HG03066 (cell line): Measurements from ENCODE around the gene TBX3.

Source experiments
- ATAC-seq: cut with Tn5 transposase; IDR thresholded peaks from one replicate; pipeline ENCODE4 v1.9.1; 2021; ENCODE audit warnings: low read depth; ENCODE audit not compliant: unreplicated experiment

Gene TBX3

GRCh38 chr12:114697243-114697716 is 13.3 kb upstream of the TBX3 start:
- no peak for ATAC-seq

DNA sequence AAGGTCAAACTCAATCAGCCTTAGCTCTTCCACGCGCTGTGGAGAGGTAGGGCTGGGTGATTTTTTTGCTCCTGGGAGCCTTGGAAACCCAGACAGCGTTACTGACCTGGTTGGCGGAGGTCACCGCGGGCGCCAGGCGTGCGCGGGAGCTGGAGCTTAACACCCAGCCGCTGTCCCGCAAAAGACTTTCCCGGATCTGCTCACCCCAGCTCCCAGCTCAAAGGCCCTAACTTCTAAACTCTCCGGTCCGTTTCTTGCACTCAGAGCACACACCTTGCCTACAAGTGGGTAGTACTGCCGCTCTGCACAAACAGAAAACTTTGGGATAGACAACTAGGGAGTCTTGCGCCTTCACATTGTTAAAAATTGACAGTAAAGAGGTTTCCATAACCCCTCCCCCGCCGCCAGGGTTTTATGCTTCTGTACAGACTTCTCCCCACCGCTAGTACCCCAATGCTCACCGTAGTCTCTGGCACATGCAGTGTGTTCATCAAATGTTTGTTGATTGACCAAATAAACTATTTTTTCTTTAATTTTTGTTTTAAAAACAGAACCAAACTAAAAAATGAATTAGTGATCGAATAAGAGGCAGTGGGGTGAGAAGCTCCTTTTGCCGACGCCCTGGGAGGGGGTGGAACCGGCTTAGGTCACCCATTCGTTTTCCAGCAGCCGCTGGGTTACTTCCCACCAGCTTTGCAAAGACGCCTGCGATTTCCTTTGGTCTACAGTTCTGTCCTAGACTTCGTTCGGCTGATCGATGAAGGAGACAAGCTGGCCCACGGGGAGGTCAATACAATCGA is 12.7 kb upstream of the TBX3 start:
- ATAC-seq: no peak

GRCh38 chr12:114695305-114695592 is 11.3 kb upstream of the TBX3 start:
- no peak for ATAC-seq

GRCh38 chr12:114694436-114695304 is 10.7 kb upstream of the TBX3 start:
- no peak for ATAC-seq

DNA sequence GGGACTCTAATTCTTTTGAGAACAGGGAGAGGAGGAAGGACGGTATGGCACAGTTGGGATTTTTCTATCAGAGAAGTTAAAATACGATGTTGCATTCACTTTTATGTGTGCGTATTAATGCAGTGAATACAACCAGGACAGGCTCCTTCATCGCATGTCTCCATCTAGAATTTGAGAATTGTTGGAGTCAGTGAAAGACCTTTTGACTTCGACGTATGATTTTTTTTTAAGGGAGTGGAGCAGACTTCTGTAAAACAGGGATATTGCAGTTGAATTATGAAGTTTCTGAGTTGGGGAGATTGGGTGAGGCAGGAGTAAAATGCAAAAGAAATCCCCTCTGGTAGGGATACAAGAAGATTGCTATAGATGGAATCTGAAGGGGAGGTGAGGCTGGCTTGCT is 9.6 kb upstream of the TBX3 start:
- no peak for ATAC-seq

DNA sequence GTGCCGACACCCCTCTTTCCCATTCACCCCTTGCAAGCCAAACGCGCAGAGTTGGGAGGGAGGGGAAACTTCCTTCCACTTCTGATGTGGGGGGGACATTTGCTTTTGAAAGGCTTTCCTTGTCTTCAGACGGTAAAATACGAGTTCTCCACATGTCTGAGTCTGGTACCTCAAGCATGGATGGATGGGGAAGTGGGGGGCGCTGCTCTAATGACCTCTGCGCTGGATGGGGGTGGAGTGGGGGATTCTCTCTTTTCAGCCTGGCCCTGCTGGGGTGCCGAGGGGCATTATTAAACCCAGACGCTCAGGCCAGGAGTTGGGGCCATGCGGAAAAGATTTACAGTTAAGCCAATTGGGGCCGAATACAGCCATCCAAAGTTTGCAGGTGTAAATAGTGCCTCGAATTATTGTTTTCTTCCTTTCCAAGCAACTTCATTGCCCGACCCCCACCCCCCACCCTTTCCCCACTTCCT is 9.1 kb upstream of the TBX3 start:
- ATAC-seq: no peak

DNA sequence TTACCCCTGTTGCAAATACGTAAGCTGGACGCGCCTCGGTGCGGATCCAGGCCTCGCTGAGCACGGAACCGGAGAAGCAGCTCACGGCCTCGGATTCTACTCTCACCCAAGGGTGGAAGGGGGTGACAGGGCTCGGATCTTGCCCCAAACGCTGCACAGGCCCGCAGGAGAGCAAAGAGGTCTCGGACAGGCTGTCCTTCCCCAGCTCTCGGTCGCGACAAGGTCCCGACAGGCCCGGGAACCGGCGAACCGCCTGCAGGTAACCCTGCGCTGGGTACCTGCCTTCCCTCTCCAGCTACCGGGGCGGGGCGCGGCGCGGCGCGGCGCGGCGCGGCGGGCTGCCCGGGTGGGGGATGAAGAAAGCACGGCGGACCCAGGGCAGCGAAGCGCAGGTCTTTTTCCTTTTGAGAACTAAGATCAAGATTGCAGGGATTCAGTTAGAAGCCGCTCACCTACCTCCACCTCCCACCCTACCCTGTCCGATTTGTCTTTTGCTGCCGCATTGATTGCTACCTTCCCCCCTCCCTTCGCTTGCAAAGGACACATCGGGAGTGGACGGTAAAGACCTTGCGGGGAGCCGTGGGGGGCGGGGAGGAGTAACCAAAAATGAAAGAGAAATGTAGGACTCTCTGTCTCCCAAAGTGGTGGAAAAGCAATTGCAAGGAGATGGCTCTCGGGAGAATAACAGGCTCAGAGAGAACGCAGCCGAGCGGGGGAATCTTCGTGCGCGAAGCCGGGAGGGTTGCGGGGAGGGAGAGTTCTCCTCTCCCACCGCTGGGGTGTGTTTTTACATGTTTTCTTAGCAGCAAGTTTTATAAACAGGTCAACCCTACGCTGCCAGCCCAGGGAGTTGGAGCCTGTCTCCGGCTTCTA is 8.4 kb upstream of the TBX3 start:
- no peak for ATAC-seq

DNA sequence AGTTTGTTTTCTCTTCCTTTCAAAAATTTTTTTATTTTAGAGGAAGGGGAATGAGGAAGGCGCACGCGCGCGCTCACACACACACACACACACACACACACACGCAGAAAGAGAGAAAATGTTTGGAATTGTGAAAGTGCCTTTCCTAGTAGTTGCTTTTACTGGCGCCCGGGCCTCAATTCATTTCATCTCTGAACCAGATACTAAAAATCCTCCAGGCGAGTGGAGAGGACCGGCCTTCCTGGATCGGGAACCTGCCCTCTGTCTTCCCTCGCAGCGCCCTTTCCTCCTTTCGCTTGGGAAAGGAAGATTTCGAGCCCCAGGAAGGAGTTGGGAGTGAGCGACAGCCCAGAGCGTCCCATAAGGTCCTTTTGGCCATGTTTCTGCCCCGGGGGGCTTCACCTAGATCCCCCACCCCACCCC is 7.8 kb upstream of the TBX3 start:
- no peak for ATAC-seq

GRCh38 chr12:114691196-114691595 is 7.2 kb upstream of the TBX3 start:
- no peak for ATAC-seq

GRCh38 chr12:114690267-114691135 is 6.5 kb upstream of the TBX3 start:
- no peak for ATAC-seq

DNA sequence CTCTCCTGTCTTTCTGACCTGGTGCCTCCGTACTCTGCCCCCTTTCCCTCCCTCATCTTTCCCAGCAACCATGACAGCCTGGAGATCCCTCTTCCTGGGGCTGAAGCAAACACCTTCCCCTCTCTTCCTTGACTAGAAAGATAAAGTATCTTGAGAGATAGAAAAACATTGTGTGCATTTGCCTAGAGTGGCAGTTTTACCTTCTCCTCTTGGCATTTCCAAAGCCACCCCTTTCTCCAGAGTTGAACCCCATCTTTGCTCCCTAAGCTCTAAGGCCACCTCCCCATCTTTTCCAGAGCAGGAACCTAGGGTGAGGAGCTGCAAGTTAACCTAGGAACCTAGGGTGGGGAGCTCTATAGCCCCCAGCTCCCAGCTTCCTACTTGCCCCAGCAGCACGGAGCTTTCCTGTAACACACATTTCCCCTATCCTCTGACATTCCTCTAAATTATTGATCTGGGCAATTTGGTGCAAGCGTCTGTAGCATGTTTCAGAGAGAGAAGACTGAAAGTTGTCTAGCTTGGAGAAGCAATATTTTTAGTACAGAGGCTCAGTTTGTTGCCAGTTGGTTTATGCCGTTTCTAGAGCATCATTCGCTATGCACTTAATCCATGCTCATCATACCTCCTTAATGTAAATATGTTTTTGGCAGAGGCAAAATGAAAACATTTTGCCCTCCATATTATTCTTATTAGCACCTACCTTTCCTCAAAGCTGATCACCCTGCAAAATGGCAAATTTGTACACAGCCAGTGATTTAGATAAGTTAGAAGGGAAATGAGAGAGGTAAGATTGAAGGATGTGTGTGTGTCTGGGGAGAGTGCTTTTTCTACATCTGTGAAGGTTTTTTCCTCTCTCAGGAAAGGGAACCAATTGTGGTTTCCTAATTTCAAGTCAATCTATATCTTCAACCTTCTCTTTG is 5.4 kb upstream of the TBX3 start:
- ATAC-seq: no peak

GRCh38 chr12:114688256-114688845 is 4.4 kb upstream of the TBX3 start:
- no peak for ATAC-seq

DNA sequence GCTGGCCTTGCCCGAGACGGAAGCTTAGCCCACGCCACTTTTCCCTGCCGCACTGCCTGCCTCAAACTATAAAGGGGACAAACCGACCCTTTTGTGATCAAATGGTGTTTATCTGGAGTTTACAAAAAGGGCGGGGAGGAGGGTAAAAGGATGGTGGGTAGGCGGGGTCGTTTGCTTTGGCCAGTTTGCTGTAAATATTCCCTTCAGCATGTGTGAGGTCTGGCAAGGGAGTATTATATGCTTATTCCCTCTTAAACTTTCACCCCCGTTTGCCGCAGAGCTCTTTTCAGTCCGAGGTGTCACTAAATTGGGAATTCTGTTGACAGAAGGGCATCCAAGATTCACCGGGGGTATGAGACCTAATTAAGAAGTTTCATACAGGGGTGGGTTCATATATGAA is 3.8 kb upstream of the TBX3 start:
- ATAC-seq: no peak

DNA sequence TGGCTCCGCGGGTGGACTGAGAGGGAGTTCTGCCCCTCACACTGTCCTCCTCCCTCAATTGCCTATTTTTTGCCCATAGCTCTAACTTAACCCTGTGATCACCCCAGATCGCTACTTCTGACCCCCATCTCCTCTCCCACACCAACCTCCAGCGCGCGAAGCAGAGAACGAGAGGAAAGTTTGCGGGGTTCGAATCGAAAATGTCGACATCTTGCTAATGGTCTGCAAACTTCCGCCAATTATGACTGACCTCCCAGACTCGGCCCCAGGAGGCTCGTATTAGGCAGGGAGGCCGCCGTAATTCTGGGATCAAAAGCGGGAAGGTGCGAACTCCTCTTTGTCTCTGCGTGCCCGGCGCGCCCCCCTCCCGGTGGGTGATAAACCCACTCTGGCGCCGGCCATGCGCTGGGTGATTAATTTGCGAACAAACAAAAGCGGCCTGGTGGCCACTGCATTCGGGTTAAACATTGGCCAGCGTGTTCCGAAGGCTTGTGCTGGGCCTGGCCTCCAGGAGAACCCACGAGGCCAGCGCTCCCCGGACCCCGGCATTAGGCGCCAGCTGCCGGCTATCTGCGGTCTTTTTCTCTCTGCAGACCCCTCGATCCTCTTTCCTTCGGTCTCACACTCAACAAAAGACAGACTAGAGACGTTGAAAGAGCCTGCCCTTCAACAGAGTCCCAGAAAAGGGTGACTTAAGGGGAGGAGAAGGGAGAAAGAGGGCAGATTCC is 3.0 kb upstream of the TBX3 start:
- ATAC-seq: no peak

DNA sequence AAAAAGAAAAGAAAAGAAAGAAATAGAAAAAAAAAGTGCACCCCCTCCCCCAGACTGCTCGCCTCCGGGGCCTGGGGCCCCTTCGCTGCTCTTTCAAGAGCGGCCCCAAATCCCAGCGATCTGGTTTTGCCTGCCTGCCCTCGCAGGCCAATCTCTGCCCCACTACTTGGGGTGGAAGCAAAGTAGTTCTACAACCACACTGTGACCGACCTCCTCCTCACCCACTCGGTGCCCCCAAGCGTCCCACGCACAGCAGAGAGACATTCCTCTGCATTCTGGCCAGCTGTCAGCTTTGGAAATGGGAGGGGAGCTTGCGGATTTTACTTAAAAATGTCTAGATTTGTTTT is 2.4 kb upstream of the TBX3 start:
- ATAC-seq: no peak

DNA sequence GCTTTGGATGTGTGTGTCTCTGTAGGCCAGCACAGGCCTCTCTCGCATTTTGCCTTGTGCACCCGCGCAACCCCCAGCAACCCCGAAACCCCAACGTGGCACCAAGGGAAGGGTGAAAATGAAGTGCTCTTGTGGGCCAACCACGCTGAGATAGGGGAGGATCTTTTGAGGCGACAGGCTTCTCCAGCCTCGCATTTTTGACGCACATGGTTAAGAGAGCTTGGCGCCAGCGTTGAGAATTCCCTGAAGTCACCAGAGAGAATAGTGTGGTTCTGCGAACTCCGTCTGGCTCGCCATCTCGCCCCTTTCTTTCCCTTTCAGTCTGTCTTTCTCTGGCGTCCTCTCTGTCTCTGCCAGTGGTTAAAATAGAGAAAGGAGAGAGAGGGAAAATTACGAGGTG is 1.9 kb upstream of the TBX3 start:
- ATAC-seq: no peak

- no peak for ATAC-seq
Measured at GRCh38 chr12:114685320-114685781, 1.4 kb upstream of the TBX3 start.

DNA sequence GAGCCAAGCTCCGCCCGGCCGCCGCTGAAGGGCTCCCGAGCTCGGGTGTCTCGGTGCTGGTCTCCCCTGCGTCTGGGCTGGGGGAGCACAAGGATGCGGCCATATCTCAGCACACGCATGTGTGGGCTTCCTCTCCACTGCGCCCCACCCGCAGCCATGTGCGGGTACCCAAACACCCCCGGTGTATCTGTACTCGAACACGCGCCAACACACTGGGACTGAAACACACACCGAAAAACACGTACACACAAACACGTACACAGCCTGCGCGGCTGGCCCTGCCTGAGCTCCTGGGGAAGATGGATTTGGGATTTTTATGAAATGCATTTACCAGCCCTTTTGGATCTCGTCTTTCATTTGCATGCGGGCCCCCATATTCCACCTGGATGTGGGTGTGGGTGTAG is 897 bp upstream of the TBX3 start:
- ATAC-seq: no peak
